ENCODE measurements around the gene SESN3.

Gene SESN3

DNA sequence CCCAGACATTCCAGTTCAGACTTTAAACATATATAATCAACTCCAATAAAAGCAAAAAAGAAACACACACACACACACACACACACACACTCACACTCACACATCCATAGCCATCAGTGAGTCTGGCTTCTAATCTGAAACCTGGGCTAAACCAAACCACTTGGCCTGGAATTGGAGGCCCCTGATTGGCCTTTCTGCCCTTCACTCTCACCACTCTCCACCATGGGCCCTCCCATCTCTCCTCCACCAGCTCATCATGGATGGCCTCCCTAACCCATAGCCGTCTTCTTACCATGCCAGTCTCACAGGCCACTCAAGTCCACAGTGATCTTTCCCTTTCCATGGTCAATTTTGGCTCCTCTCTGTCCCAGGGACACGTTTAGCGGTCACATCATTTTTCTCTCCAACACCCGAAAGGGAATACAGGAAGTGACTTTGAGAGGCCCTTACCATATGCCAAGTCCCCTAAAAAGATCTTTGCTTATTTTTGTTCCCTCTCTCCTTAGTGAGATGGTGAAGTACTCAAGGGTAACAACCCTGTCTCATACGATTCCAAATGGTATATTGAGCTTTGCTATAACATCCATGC lies 74.8 kb downstream of the SESN3 start:
- DNase-seq (ENCODE audit: low spot score) = no peak
- TF ChIP-seq, protein P1, sequence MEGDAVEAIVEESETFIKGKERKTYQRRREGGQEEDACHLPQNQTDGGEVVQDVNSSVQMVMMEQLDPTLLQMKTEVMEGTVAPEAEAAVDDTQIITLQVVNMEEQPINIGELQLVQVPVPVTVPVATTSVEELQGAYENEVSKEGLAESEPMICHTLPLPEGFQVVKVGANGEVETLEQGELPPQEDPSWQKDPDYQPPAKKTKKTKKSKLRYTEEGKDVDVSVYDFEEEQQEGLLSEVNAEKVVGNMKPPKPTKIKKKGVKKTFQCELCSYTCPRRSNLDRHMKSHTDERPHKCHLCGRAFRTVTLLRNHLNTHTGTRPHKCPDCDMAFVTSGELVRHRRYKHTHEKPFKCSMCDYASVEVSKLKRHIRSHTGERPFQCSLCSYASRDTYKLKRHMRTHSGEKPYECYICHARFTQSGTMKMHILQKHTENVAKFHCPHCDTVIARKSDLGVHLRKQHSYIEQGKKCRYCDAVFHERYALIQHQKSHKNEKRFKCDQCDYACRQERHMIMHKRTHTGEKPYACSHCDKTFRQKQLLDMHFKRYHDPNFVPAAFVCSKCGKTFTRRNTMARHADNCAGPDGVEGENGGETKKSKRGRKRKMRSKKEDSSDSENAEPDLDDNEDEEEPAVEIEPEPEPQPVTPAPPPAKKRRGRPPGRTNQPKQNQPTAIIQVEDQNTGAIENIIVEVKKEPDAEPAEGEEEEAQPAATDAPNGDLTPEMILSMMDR (IDR thresholded peaks at IDR 0.05; ENCODE audit: extremely low read depth, missing control alignments) = no peak

DNA sequence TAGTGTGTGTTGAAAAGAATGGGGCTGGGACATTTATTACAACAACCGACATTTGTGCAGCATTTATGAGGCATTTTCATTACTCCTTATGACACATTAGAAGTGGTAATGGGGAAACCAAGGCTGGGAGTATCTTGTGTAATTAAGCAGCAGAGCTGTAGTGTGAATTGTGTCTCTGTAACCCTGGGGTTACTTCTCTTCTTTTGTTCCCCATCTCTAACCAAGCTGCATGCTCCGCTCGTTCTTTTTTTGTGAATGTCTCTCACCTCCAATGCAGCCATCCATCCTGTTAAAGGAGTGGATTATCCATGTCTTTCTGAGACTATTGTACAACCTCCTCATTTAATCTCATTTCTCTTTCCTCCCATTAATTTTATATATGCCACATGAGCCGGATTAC lies 75.6 kb downstream of the SESN3 start:
- TF ChIP-seq, protein P1 (IDR thresholded peaks at IDR 0.05; ENCODE audit: extremely low read depth, missing control alignments) = no peak
- no peak for DNase-seq (ENCODE audit: low spot score)

DNA sequence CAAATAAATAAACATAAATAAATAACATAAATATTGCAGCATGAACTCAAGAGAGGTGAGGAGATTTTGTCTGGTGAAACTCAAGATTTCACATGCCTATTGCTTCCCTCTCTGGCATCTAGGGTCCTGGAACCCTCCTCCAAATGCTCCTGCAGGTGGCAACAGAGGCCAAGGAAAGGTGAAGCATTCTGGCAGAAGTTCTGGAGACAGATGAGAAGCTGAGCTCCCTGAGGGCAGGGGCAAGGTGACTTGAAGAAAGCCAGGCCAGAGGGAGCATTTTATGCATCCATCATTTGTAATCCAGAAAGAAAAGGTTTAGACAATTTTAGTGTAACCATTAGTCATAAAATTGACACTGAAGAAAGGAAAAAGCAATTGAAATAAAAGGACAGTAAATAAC lies 76.5 kb downstream of the SESN3 start:
- peak; percentile 72 for DNase-seq (ENCODE audit: low spot score)
- TF ChIP-seq, protein P1 (IDR thresholded peaks at IDR 0.05; ENCODE audit: extremely low read depth, missing control alignments) = peak; percentile 51

DNA sequence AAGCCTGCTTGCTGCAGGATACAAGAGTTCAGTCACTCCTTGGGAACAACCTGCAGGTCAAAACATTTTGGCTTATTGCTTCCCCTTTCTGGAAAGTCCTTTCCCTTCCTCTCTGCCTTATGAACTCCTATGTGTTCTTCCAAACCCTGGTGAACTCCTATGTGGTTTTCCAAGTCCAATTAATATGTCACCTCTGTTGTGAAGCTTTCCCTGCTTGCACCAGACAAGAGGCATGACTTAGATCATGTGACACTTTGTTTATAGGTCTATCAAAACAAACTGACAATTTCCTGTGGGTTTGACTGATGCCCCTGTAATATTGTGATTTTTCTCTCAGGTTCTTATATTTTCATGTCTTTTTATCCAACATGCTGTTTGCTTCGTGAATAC lies 77.2 kb downstream of the SESN3 start:
- TF ChIP-seq, protein P1 (IDR thresholded peaks at IDR 0.05; ENCODE audit: extremely low read depth, missing control alignments) = no peak
- no peak for DNase-seq (ENCODE audit: low spot score)

DNA sequence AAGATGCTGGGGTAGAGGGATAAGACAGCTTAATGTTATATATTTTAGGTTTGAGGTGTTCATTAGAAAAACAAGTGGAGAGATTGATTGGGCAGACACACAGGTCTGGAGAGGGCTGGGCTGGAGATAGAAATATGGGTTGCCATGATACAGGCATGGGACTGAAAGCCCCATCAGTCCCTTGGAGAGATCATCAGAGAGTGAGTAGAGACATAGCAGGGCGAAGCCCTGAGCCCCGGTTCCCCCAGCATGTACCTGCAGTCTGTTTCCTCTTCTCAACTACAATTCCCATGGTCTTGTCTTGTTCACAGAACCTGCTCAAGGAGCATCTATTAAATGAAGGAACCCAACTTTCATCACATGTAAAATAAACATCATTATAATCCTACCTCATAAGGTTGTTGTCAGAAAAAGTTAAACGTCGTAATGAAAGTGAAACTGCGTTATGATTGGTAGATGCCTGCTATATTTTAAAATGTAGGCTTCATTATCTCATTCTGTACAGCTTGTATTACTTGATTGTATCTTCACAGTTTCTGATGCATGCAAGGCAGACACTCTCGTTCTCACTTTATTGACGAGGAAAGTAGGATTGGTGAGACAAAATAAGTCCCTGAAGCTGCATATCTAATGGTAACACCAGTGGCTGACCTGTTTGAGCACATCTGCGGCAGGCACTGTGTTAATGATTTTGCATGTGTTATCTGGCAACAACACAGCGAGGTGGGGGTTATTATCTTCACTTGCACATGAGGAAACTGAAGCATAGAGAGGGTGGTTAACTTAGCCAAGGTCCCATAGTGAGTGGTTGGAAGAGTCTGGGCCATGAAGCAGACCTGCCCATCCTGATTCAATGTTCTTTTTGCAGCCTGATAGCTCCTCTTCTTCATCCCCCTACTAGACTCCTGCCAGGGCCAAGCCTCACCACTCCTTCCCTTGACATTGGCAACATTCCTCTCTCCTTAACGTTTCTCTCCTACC lies 77.8 kb downstream of the SESN3 start:
- TF ChIP-seq, protein P1 (IDR thresholded peaks at IDR 0.05; ENCODE audit: extremely low read depth, missing control alignments) = no peak
- peak; percentile 32 for DNase-seq (ENCODE audit: low spot score)

DNA sequence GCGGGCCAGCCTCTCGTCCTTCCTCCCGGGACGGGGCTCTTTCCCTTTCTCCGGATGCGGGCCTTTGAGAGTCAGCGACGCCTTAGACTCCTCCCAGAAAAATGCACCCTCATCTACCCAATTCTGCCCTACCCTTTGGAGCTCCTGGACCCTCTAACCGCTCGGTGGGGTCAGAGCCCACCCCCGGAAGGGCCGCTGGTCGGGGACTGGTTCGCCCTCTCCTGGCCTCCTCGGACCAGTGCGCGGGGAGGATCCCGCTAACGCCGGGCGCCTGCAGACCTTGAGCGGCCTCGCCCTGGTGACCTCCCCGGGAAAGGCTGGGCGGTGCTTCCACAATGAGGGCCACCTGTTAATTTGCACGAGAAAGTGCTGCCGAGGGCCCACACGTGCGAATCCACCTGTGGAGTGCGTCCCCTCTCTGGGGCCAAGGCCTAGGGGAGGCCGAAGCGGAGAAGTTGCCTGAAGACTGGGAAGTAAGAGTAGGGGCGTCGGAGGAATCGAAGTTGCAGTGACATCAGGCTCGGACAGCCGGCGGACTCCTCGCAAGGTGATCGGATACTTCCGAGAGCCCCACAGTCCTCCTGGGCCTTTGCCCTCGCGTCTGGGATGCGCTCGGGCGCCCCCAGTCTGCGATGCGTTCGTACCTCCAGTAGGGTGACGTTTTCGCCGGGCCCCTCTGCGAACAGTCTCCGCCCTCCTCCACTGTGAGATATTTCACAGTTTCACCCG lies 79.9 kb downstream of the SESN3 start:
- TF ChIP-seq, protein P1 (IDR thresholded peaks at IDR 0.05; ENCODE audit: extremely low read depth, missing control alignments) = peak; percentile 75
- peak; percentile 90 for DNase-seq (ENCODE audit: low spot score)
